ENCODE measurements around the gene MCC. TPM values are rescaled to one million over a fixed set of nuclear protein-coding genes. Genes with fewer than 3 reads are reported as not detected.

Gene MCC
- total RNA-seq, 1 donor from 2014 or later: 1.1 TPM

Other genes starting within 250 kb of the MCC start
- not detected in 2 replicates for gene TSSK1B, start 53.5 kb downstream of the MCC start, total RNA-seq
- 26.0 and 26.3 TPM in 2 replicates for gene YTHDC2, start 25.2 kb upstream of the MCC start, total RNA-seq

All from activated CD4-positive, alpha-beta T cell treated with anti-CD3 and anti-CD28 coated beads, Interleukin-2, amount 10 ng/mL, durations not matched to agents 24 days and 14 days (primary cell).